ENCODE measurements around the gene TUBGCP6. TPM values are rescaled to one million over a fixed set of nuclear protein-coding genes. Genes with fewer than 3 reads are reported as not detected.

The TUBGCP6 gene
- total RNA-seq (41.5 and 45.3 TPM in 2 replicates), polyA plus RNA-seq (33.1 and 42.7 TPM in 2 replicates), polyA minus RNA-seq (23.3 and 25.1 TPM in 2 replicates), Bru-seq, nascent RNA (percentile 53 among the genes with signal in this experiment), BruChase-seq, experiment 1, labeled RNA remaining after a 6-hour chase (percentile 82 among the genes with signal in this experiment), BruChase-seq, experiment 2, labeled RNA remaining after a 2-hour chase (percentile 69 among the genes with signal in this experiment)
- 7.6 and 13.4 TPM in 2 replicates for polyA plus RNA-seq (2011; cell fraction: cytosol; rRNA removed)
- polyA plus RNA-seq (2011; cell fraction: nucleus; rRNA removed): 261 and 282 TPM in 2 replicates
- polyA plus RNA-seq (2012): 19.7 and 24.2 TPM in 2 replicates
- polyA minus RNA-seq (2011; cell fraction: cytosol; rRNA and poly(A)+ RNA removed): 5.6 TPM
- polyA minus RNA-seq (2011; cell fraction: nucleus; rRNA and poly(A)+ RNA removed): 38.8 and 57.6 TPM in 2 replicates
- long read RNA-seq, full-length matches to known transcripts: 5 of 88 reads
- long read RNA-seq, partial matches to known transcripts: 62 of 88 reads
- long read RNA-seq, other reads (novel, unspliced or antisense): 21 of 88 reads

DNA sequence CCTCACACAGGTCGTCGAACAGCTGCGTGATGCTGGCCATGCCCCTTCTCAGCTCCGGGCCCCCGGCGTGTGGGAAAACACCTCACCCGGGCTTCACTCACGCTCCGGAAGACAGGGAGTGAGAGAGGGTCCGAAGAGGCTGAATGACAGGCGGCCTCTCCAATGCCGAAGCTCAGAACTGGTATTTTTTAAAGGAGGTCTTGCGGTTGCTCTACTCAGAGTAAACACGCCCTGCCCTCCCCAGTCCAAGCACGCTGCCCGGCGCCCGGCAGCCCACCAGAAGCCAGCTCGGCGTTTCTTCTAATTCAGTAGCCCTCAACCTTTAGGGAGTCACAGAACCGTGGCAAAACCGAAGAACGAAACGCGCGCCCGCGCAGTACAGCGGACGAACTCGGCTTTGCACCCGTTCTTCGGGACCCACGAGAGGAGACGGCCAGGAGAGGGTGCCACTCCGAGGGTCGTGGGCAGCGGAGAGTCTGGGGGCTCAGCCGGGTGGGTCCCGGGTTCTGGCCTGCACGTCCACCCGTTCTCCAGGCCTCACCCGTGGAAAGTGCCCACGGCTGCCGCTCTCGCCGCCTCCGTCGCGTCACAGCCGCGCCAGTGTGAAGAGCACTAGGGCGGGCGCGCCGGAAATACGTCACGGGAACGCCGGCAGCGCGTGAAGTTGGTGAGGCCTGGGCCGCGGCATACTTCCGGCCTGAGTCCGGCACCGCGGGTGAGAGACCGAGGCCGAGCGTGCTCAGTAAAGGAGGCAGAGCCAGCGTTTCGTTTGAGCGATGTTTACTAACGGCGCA is at the start of gene TUBGCP6:
Gene TUBGCP6, minus strand, starts transcription at position 604 of the 794 bp plus-strand sequence. Its CDS starts 564 bp downstream, at position 40.
- Histone ChIP-seq H4K20me1 (replicated peaks; ENCODE audit: control insufficient read depth, extremely low read depth, insufficient read depth, low read length) (no peaks in the 10 kb centered on the region), H3K4me2 (ENCODE audit: insufficient read depth, low read length) (peak within 1 kb of the TSS; percentile 94), H3K9me1 (replicated peaks; ENCODE audit: control insufficient read depth, extremely low read depth, insufficient read depth, low read length) (no peaks in the 10 kb centered on the region), H2AFZ (ENCODE audit: low read depth, low read length) (peak within 1 kb of the TSS; percentile 90), H3K4me1 (ENCODE audit: control insufficient read depth, extremely low read depth, insufficient read depth, low read length) (peaks cover 26% of the 10 kb centered on the region), H3K36me3 (ENCODE audit: control insufficient read depth in 2 of 2, extremely low read depth in 1 of 2, insufficient read depth in 2 of 2, low read length in 2 of 2) (peaks cover 0 to 11% of the 10 kb centered on the region in 2 experiments), H3K4me3 (replicated peaks in 1 of 3; ENCODE audit: insufficient read depth in 1 of 3, low read depth in 1 of 3, low read length in 3 of 3) (peak within 1 kb of the TSS; percentile 55 to 98 (median 90)), H3K9ac (replicated peaks; ENCODE audit: extremely low read depth, insufficient read depth, low read length) (peak within 1 kb of the TSS; percentile 91), H3K27me3 (ENCODE audit: control insufficient read depth in 2 of 2, insufficient read depth in 2 of 2, low read length in 2 of 2) (no peaks in the 10 kb centered on the region), H3K9me3 (replicated peaks; ENCODE audit: control insufficient read depth, insufficient read depth, low read length) (no peaks in the 10 kb centered on the region), H3K79me2 (ENCODE audit: control insufficient read depth, insufficient read depth, low read length) (peaks cover 43% of the 10 kb centered on the region), H3K27ac (ENCODE audit: insufficient read depth, low read depth, low read length) (peak within 1 kb of the TSS; percentile 73)
- TF ChIP-seq POLR2AphosphoS5 (IDR thresholded peaks at IDR 0.05; ENCODE audit: insufficient read depth, low read depth, low read length) (peak; percentile 94), MYC (IDR thresholded peaks at IDR 0.05; ENCODE audit: low read depth, low read length) (peak; percentile 58), EZH2 (IDR thresholded peaks at IDR 0.05; ENCODE audit: borderline replicate concordance, low read depth, low read length, severe bottlenecking) (no peak), POLR2A (IDR thresholded peaks at IDR 0.05; ENCODE audit: low read depth, low read length) (peak; percentile 83)
- TF ChIP-seq, protein P1, sequence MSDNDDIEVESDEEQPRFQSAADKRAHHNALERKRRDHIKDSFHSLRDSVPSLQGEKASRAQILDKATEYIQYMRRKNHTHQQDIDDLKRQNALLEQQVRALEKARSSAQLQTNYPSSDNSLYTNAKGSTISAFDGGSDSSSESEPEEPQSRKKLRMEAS (IDR thresholded peaks at IDR 0.05; ENCODE audit: insufficient read depth, insufficient read length): peak; percentile 55
- POLR2A ChIA-PET: no interaction called here
- FAIRE-seq (peak; percentile 84), DNase-seq (ENCODE audit: low read depth, low spot score) (peak; percentile 88)
- dilution Hi-C loops (cut with MboI; ENCODE audit: extremely low pct_ligation_motif_present, low sequenced_read_pairs) (no loop called here), intact Hi-C loops (cut with micrococcal nuclease) (no loop called here)
- no TSS peak for BruUV-seq (replicated peaks)
- CTCF ChIA-PET: interaction anchor here (0.9 to 1.4 kb wide), 3 partner anchors 23 to 281 kb away, joined by 4 to 5 read pairs (median 4); partner anchors contain the start of gene SCO2

All from endothelial cell of umbilical vein (primary cell).